RWPE1 (cell line): ENCODE data around the gene MLEC.
A peak's percentile ranks its signal among the peaks of the same experiment; 100 is the strongest.

Experiments
- CTCF ChIA-PET: fragments of 350-600 bp; sonication (Branson Sonifier 250); formaldehyde crosslinking; extraction: SDS; loops from one replicate; lab custom pipeline; 2021; lab: Yijun Ruan, JAX
- POLR2A ChIA-PET: fragments of 400-600 bp; formaldehyde crosslinking; extraction: SDS; loops from one replicate; lab custom pipeline; 2020; ENCODE audit warnings: antibody characterized with exemption; ENCODE audit not compliant: low non-redundant PET; lab: Yijun Ruan, JAX
- DNase-seq: peaks from one replicate; pipeline ENCODE4 v3.0.0; 2012; ENCODE audit warnings: low spot score
- H3K27ac ChIP-seq: fragments of 450-650 bp; 2 replicates; pipeline ENCODE4 v1.5.1; 2017
- CTCF ChIP-seq: fragments of 450-650 bp; conservative IDR thresholded peaks from 2 replicates; pipeline ENCODE4 v1.5.1; 2017; ENCODE audit warnings: low read depth, mild to moderate bottlenecking

Gene MLEC

GRCh38 chr12:120720987-120721801 is 34.2 kb downstream of the MLEC start:
- DNase-seq: no peak
- H3K27ac ChIP-seq: no peak overlapping the region
- TF ChIP-seq CTCF: no peak
- POLR2A ChIA-PET: interaction anchor here (0.8 kb wide), 1 partner anchor 181 kb away, joined by 3 read pairs; no protein-coding TSS in a partner anchor
- CTCF ChIA-PET: interaction anchor here (0.6 to 1.2 kb wide), 2 partner anchors 250 to 1397 kb away, joined by 3 to 4 read pairs; no protein-coding TSS in a partner anchor

- POLR2A ChIA-PET: no interaction called here
- no peak overlapping the region for H3K27ac ChIP-seq
- DNase-seq: no peak
- CTCF ChIA-PET: interaction anchor here (0.6 kb wide), 1 partner anchor 1397 kb away, joined by 4 read pairs; no protein-coding TSS in a partner anchor
- TF ChIP-seq CTCF: no peak
Observed at GRCh38 chr12:120721866-120722265, 34.9 kb downstream of the MLEC start.

GRCh38 chr12:120722784-120723183 is 35.8 kb downstream of the MLEC start:
- TF ChIP-seq CTCF: no peak
- ChIA-PET CTCF (no interaction called here), POLR2A (no interaction called here)
- no peak for DNase-seq
- H3K27ac ChIP-seq: no peak overlapping the region

- H3K27ac ChIP-seq: peak overlapping the region; percentile 37
- no peak for DNase-seq
- ChIA-PET CTCF (interaction anchor here (1.2 to 1.6 kb wide), 2 partner anchors 22 to 247 kb away, joined by 3 to 6 read pairs; no protein-coding TSS in a partner anchor), POLR2A (no interaction called here)
- no peak for TF ChIP-seq CTCF
Observed at GRCh38 chr12:120724720-120725119, 37.8 kb downstream of the MLEC start.

GRCh38 chr12:120725151-120725658 is 38.3 kb downstream of the MLEC start:
- TF ChIP-seq CTCF: no peak
- POLR2A ChIA-PET: no interaction called here
- CTCF ChIA-PET: interaction anchor here (1.2 to 1.6 kb wide), 2 partner anchors 22 to 246 kb away, joined by 3 to 6 read pairs; no protein-coding TSS in a partner anchor
- peak overlapping the region; percentile 37 for H3K27ac ChIP-seq
- DNase-seq: no peak

- peak within 1 kb of the TSS; percentile 37 for H3K27ac ChIP-seq
- peak; percentile 93 for DNase-seq
- ChIA-PET CTCF (interaction anchor here (0.7 to 1.6 kb wide), 3 partner anchors 21 to 246 kb away, joined by 3 to 6 read pairs (median 3); no protein-coding TSS in a partner anchor), POLR2A (no interaction called here)
- TF ChIP-seq CTCF: no peak
Observed at GRCh38 chr12:120725659-120726509, 38.9 kb downstream of the MLEC start, which contains the start of gene ACADS. ACADS (plus strand) TSS chr12:120725826; CDS start chr12:120725886, 60 bp downstream.
